ENCODE data around the gene COA1. TPM values are rescaled to one million over a fixed set of nuclear protein-coding genes. Genes with fewer than 3 reads are reported as not detected.

COA1 gene
- total RNA-seq, 4 donors from 2014 or later = 35.3 to 775 (median 40.0) TPM

GRCh38 chr7:43760861-43761260, 31.5 kb upstream of the COA1 start:
- Histone ChIP-seq H3K9me3 (no peaks in the 10 kb centered on the region), H3K4me1 (peaks cover 42% of the 10 kb centered on the region), H3K27ac (no peak overlapping the region), H3K27me3 (no peaks in the 10 kb centered on the region), H3K36me3 (no peaks in the 10 kb centered on the region), H3K4me3 (no peak overlapping the region)
- WGBS = 97% methylated on average over 5 of the region's 5 CpGs
- DNase-seq (ENCODE audit: low spot score in 2 of 2) = peak in 1 of 2 donors; percentile 29
- TF ChIP-seq POLR2AphosphoS5 (IDR thresholded peaks at IDR 0.05) (no peak), CTCF (IDR thresholded peaks at IDR 0.05) (no peak), POLR2A (IDR thresholded peaks at IDR 0.05) (no peak), EP300 (IDR thresholded peaks at IDR 0.05) (no peak)

GRCh38 chr7:43758822-43759683, 29.7 kb upstream of the COA1 start:
- peaks cover 33% of the 10 kb centered on the region for H3K4me1 ChIP-seq
- DNase-seq (ENCODE audit: low spot score in 2 of 2) = peak in 1 of 2 donors; percentile 75
- H3K4me3 ChIP-seq = peak overlapping the region; percentile 82

GRCh38 chr7:43758029-43758821, 28.9 kb upstream of the COA1 start, which contains the start of gene BLVRA:
Gene BLVRA (plus strand): TSS chr7:43758680. CDS start chr7:43771159, 12,479 bp downstream.
- WGBS = 43% methylated on average over 3 of the region's 67 CpGs
- DNase-seq (ENCODE audit: low spot score in 2 of 2) = peak; percentile 81 to 85

More at GRCh38 chr7:43758822-43759683, 29.7 kb upstream of the COA1 start:
- Histone ChIP-seq H3K27me3 (no peaks in the 10 kb centered on the region), H3K9me3 (no peaks in the 10 kb centered on the region), H3K36me3 (no peaks in the 10 kb centered on the region), H3K27ac (peak overlapping the region; percentile 86)
- WGBS = 9% methylated on average over 20 of the region's 56 CpGs
- TF ChIP-seq POLR2A (IDR thresholded peaks at IDR 0.05) = no peak
- no peak for TF ChIP-seq CTCF (IDR thresholded peaks at IDR 0.05)
- TF ChIP-seq POLR2AphosphoS5 (IDR thresholded peaks at IDR 0.05) = no peak
- no peak for TF ChIP-seq EP300 (IDR thresholded peaks at IDR 0.05)

GRCh38 chr7:43757073-43757720, 27.9 kb upstream of the COA1 start:
- Histone ChIP-seq H3K4me1 (peaks cover 25% of the 10 kb centered on the region), H3K36me3 (no peaks in the 10 kb centered on the region), H3K27me3 (no peaks in the 10 kb centered on the region), H3K4me3 (no peak overlapping the region), H3K27ac (no peak overlapping the region), H3K9me3 (no peaks in the 10 kb centered on the region)
- TF ChIP-seq EP300 (IDR thresholded peaks at IDR 0.05) = no peak
- TF ChIP-seq POLR2A (IDR thresholded peaks at IDR 0.05) = no peak
- no peak for TF ChIP-seq CTCF (IDR thresholded peaks at IDR 0.05)
- 85% methylated on average over 2 of the region's 2 CpGs for WGBS
- DNase-seq (ENCODE audit: low spot score in 2 of 2) = no peak

More at GRCh38 chr7:43758029-43758821, 28.9 kb upstream of the COA1 start, which contains the start of gene BLVRA:
- H3K27ac ChIP-seq = peak within 1 kb of the TSS; percentile 86
- no peaks in the 10 kb centered on the region for H3K27me3 ChIP-seq
- peak in 1 of 2 donors; percentile 26 for TF ChIP-seq POLR2A (IDR thresholded peaks at IDR 0.05)
- TF ChIP-seq POLR2AphosphoS5 (IDR thresholded peaks at IDR 0.05) = no peak
- TF ChIP-seq EP300 (IDR thresholded peaks at IDR 0.05) = no peak
- H3K4me1 ChIP-seq = peaks cover 27% of the 10 kb centered on the region
- peak within 1 kb of the TSS; percentile 82 for H3K4me3 ChIP-seq
- no peaks in the 10 kb centered on the region for H3K9me3 ChIP-seq
- no peaks in the 10 kb centered on the region for H3K36me3 ChIP-seq

GRCh38 chr7:43756368-43757072, 27.2 kb upstream of the COA1 start:
- peaks cover 19% of the 10 kb centered on the region for H3K4me1 ChIP-seq
- no peak for TF ChIP-seq EP300 (IDR thresholded peaks at IDR 0.05)
- TF ChIP-seq POLR2A (IDR thresholded peaks at IDR 0.05) = no peak
- TF ChIP-seq CTCF (IDR thresholded peaks at IDR 0.05) = no peak
- TF ChIP-seq POLR2AphosphoS5 (IDR thresholded peaks at IDR 0.05) = no peak
- no peaks in the 10 kb centered on the region for H3K36me3 ChIP-seq
- 90% methylated on average over 1 of the region's 1 CpG for WGBS
- H3K27me3 ChIP-seq = no peaks in the 10 kb centered on the region
- no peaks in the 10 kb centered on the region for H3K9me3 ChIP-seq
- H3K4me3 ChIP-seq = no peak overlapping the region
- no peak for DNase-seq (ENCODE audit: low spot score in 2 of 2)
- no peak overlapping the region for H3K27ac ChIP-seq
